NCI-H446 treated with DMSO at 0.1 percent for 48 hours (cell line): ENCODE measurements around the gene FGFR2.
A peak's percentile ranks its signal among the peaks of the same experiment; 100 is the strongest.
"Not testable (repeated sequence)": the region's sequence is repeated elsewhere in the genome, so short reads cannot be mapped to it uniquely, and the experiment has no call there.

ENCODE experiments used
- DNase-seq: peaks from one replicate; lab custom pipeline; 2025; lab: John Stamatoyannopoulos, UW

Gene FGFR2

GRCh38 chr10:121524157-121524817 lies 74.0 kb downstream of the FGFR2 start:
- DNase-seq: no peak

GRCh38 chr10:121522831-121523230 lies 75.4 kb downstream of the FGFR2 start:
- no peak for DNase-seq

GRCh38 chr10:121521794-121522556 lies 76.3 kb downstream of the FGFR2 start:
- DNase-seq: no peak

- DNase-seq: not testable (repeated sequence)
Measured at GRCh38 chr10:121520526-121520925, 77.7 kb downstream of the FGFR2 start.

GRCh38 chr10:121519901-121520493 lies 78.2 kb downstream of the FGFR2 start:
- DNase-seq: no peak

- no peak for DNase-seq
Measured at GRCh38 chr10:121519411-121519810, 78.8 kb downstream of the FGFR2 start.

- DNase-seq: no peak
Measured at GRCh38 chr10:121518333-121518732, 79.9 kb downstream of the FGFR2 start.

- DNase-seq: no peak
Measured at GRCh38 chr10:121516093-121516865, 82.0 kb downstream of the FGFR2 start.

- DNase-seq: no peak
Measured at GRCh38 chr10:121514141-121514865, 83.9 kb downstream of the FGFR2 start.

- no peak for DNase-seq
Measured at GRCh38 chr10:121511943-121512342, 86.3 kb downstream of the FGFR2 start.

GRCh38 chr10:121511460-121511859 lies 86.8 kb downstream of the FGFR2 start:
- DNase-seq: no peak

- no peak for DNase-seq
Measured at GRCh38 chr10:121510201-121510771, 88.0 kb downstream of the FGFR2 start.

GRCh38 chr10:121509796-121510195 lies 88.4 kb downstream of the FGFR2 start:
- no peak for DNase-seq

GRCh38 chr10:121509112-121509511 lies 89.1 kb downstream of the FGFR2 start:
- no peak for DNase-seq

GRCh38 chr10:121503587-121504051 lies 94.6 kb downstream of the FGFR2 start:
- DNase-seq: peak; percentile 16

GRCh38 chr10:121501796-121502195 lies 96.4 kb downstream of the FGFR2 start:
- no peak for DNase-seq

GRCh38 chr10:121500701-121501332 lies 97.4 kb downstream of the FGFR2 start:
- no peak for DNase-seq

- peak; percentile 47 for DNase-seq
Measured at GRCh38 chr10:121497513-121498470, 100.5 kb downstream of the FGFR2 start.

- no peak for DNase-seq
Measured at GRCh38 chr10:121495719-121496118, 102.5 kb downstream of the FGFR2 start.

GRCh38 chr10:121494296-121494695 lies 103.9 kb downstream of the FGFR2 start:
- no peak for DNase-seq
